Globus pallidus (tissue), 1 donor: Measurements from ENCODE around the gene CDK5R1.
"Not testable (repeated sequence)": the region's sequence is repeated elsewhere in the genome, so short reads cannot be mapped to it uniquely, and the experiment has no call there.

Experiments
- DNase-seq: peaks from one replicate; pipeline ENCODE4 v3.0.0-alpha.2; 2015; ENCODE audit warnings: low spot score

Gene CDK5R1

DNA sequence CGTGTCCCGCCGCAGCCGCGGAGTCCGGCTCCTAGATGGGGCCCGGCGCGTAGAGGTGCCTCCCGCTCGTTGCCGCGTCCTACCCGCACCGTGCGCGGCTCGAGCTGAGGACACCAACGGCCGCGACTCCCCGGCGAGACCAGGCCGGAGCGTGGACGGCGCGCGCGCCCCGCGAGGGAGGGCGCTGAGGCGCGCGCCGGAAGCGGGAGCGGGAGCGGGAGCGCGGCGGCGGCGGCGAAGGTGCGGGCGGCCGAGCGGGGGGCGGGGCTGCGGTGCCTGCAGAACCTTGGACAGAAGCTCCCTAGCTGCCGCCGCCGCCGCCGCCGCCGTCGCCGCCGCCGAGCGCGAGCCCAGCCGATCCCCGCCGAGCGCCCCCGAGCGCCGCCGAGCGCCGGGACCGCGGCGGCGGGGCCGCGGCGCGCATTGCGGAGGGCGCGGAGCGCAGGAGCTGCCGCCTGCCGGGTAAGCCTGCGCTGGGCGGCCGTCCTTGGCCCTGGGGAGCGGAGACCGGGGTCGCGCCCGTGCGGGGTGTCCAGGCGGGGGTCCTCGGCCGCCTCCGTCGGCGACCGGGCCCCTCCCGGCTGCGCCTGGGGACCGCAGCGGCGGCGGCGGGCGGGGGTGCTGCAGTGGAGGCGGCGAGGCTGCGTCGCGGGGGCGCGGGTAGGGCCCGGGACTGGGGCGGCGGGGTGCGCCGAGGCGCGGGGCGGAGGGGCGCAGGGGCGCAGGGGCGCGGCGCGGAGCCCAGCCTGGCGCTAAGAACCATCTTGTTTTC lies at the start of gene CDK5R1:
TSS of gene CDK5R1 (plus strand) at position 293 of the 772 bp plus-strand sequence. CDS start 628 bp downstream, outside the sequence.
- DNase-seq = peak; percentile 68

DNA sequence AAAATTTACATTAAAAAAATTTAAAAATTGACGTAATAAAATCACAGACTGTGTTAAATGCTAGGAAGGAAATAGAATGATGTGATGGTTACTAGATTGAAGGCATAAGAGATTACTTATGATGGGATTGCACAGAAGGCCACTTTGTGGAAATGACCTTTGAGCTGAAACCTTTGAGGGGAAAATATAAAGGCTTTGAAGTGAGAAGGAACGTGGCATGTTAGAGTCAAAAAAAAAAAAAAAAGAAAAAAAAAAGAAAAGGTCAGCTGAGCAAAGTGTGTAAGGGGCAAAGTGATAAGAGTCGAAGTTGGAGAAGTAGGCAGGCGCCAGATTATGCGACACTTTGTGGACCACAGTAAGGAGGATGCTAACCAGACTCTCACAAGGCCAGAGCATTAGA lies 46.1 kb upstream of the CDK5R1 start:
- no peak for DNase-seq

GRCh38 chr17:32441886-32442285 lies 44.9 kb upstream of the CDK5R1 start:
- DNase-seq = no peak

GRCh38 chr17:32443827-32444300 lies 42.9 kb upstream of the CDK5R1 start:
- DNase-seq = no peak

- DNase-seq = peak; percentile 95
Observed at GRCh38 chr17:32444301-32445073, 42.3 kb upstream of the CDK5R1 start, which contains the start of gene PSMD11. TSS of gene PSMD11 (plus strand) at chr17:32444510. CDS start at chr17:32444524, 14 bp downstream.

GRCh38 chr17:32445074-32445415 lies 41.7 kb upstream of the CDK5R1 start:
- no peak for DNase-seq

DNA sequence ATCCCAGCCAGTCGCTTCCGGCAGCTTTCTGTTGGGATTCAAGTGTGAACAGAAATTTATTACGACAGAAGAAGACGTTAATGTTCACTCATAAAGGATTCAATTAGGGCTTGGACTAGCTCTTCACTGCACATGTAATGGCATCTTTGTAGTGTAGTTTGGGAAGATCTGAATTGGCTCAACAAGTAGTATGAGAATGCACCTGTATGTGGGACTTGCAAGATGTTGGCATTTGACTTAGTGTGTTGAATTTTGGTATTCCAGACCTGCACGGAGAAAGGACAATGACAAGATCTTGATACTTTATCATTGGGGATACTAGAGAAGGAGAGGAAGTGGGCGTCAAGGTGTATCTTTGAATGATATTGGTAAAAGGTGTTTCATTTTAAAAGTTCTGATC lies 41.3 kb upstream of the CDK5R1 start:
- no peak for DNase-seq

GRCh38 chr17:32445971-32446370 lies 40.8 kb upstream of the CDK5R1 start:
- DNase-seq = no peak

GRCh38 chr17:32446949-32447348 lies 39.8 kb upstream of the CDK5R1 start:
- no peak for DNase-seq

DNA sequence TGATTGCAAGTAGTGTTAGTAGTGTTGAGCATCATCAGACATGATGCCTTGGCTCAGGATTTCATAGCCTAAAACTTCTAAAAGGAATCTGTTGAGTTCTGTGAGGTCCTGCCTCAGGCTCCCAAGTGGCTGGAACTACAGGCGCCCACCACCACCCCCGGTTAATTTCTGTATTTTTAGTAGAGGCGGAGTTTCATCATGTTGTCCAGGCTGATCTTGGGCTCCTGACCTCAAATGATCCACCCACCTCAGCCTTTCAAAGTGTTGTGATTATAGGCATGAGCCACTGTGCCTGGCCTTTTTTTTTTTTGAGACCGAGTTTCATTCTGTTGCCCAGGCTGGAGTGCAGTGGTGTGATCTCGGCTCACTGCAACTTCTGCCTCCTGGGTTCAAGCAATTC lies 36.8 kb upstream of the CDK5R1 start:
- DNase-seq = no peak

GRCh38 chr17:32450379-32450778 lies 36.4 kb upstream of the CDK5R1 start:
- DNase-seq = not testable (repeated sequence)

GRCh38 chr17:32451879-32452278 lies 34.9 kb upstream of the CDK5R1 start:
- DNase-seq = no peak

DNA sequence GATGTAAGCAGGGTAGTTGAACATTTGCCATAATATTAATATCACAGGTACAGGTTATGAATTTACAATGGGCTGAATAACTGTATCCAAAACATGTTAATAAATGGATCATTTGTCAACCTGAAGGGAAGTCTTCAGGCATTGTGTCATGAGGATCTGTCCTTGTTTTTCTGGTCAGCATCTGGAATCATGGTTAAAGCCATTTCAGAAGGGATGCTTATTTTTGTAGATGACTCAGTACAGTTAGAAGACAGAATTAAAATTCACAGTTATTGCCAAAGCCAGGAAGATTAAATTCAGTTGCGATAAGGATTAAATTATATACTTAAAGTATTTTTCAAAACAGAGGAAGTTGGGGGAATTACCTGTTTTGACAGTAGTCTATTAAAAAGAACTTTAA lies 34.5 kb upstream of the CDK5R1 start:
- DNase-seq = no peak

DNA sequence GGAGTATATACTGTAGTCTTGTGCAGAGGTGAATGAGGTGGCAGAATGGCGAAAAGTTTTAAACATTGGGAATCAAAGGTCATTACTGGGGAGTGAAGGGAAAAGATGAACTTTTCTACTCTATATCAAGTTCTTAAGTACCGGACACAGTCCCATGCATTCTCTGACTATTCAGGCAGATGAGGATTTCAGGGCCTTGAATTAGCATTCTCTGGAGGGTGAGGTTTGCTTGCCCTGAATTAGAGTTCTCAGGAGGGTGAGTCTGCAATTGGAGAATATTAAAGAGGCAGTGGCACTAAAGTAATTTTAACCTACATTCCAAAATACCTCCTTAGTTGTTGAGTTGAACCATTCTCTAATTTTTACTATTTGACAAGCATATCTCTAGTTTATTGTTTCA lies 33.4 kb upstream of the CDK5R1 start:
- DNase-seq = no peak

DNA sequence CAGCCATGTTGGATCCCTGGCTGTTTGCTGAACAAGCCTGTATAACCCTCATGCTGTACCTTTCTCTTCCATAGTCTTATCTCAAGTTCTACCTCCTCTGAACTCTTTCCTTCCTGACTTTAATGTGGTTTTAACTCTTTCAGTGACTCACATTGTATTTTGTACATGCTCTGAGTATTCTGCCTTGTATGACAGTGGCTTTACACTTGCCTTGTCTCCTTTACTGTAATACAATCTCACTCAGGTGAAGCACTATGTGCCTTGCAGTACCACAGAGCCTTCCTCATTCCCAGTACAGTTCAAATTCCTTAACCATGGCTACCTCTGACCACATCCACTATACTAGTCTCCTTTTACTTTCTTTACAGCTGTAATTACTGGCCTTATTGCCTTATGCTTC lies 28.4 kb upstream of the CDK5R1 start:
- no peak for DNase-seq

GRCh38 chr17:32460054-32460453 lies 26.7 kb upstream of the CDK5R1 start:
- DNase-seq = no peak

DNA sequence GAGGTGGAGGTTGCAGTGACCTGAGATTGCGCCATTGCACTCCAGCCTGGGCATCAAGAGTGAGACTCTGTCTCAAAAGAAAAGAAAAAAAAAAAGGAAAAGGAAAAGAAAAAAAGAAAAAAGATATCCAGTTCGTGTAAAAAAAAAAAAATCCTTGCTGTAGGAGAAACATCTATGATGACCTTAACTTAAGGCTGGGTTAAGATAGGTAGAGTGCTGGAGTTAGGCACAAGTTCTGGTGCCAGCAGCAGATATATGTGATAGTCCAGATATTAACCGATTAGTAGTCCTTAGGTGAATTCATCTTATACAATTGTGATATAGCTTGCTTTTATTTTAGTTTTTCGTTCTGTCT lies 25.3 kb upstream of the CDK5R1 start:
- no peak for DNase-seq

- peak; percentile 44 for DNase-seq
Observed at GRCh38 chr17:32461853-32462617, 24.8 kb upstream of the CDK5R1 start.

GRCh38 chr17:32463304-32463703 lies 23.5 kb upstream of the CDK5R1 start:
- no peak for DNase-seq

DNA sequence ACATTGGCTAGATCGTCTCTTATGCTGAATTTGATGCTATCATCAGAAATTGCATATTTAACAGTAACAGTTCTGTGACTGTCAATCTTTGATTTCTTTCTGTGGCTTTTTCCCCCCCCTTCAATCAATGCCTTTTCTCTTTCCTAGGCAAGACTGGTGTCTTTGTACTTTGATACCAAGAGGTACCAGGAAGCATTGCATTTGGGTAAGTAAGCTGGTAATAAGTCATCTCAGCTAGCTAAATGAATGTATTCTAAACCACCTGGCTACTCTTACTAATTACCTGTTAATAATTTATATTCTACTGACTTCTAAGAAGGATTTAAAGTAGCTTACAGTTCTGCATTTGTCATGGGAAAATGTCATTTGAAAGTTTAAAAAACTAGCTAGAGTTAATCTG lies 22.4 kb upstream of the CDK5R1 start:
- DNase-seq = no peak

GRCh38 chr17:32467949-32468348 lies 18.8 kb upstream of the CDK5R1 start:
- DNase-seq = no peak

DNA sequence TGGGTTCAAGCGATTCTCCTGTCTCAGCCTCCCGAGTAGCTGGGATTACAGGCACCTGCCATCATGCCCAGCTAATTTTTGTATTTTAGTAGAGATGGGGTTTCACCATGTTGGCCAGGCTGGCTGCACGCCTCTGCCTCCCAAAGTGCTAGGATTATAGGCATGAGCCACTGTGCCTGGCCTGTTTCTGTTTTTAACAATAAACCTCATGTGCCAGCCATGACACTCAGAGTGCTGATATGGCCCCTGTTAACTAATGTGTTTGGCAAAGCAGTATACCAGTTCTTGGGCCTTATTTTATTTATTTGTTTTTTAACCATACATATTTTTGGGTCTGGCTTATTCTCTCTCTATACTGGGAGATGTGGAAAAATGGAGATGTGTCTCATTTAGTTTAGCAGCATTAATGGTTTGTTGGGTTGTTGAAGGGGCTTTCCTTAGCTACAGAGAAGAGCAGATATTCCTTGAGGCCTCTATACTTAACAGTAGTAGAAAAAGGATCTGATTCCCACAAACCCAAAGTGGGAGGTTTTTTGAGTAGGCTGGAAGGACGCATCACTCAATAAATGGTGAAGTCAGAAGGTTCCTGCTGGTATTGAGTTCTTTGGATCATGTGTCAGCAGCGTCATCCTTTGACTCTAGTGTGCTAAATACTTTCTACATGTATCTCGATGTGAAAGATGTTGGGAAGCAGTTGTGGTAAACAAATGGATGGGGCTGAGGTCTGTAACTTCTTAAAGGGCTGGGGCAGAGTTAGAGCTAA lies 16.2 kb upstream of the CDK5R1 start:
- no peak for DNase-seq
